Tibial nerve (tissue), 4 donors: ENCODE measurements around the gene ANKRD11.

Experiments
- CTCF ChIP-seq, 5 experiments: fragments of 200-600 bp in 3 of 5; fragments of 450-650 bp in 2 of 5; sonication (generic) in 3 of 5; IDR thresholded peaks; one replicate each; pipeline ENCODE4 v1.5.1; 2016 to 2019; ENCODE audit warnings: antibody characterized with exemption in 5 of 5, mild to moderate bottlenecking in 3 of 5, moderate library complexity in 2 of 5
- EP300 ChIP-seq, 2 donors: sonication (generic); formaldehyde crosslinking; IDR thresholded peaks; one replicate each; pipeline ENCODE4 v1.6.1; 2017; ENCODE audit warnings: antibody characterized with exemption in 2 of 2, mild to moderate bottlenecking in 1 of 2
- POLR2A ChIP-seq, 2 donors: fragments of 450-650 bp; IDR thresholded peaks; one replicate each; pipeline ENCODE4 v1.6.1; 2017; ENCODE audit warnings: antibody characterized with exemption in 2 of 2, mild to moderate bottlenecking in 2 of 2, moderate library complexity in 2 of 2

GRCh38 chr16:89383095-89384003, 107.0 kb downstream of the ANKRD11 start:
- TF ChIP-seq CTCF (IDR thresholded peaks at IDR 0.05) (no peak), EP300 (IDR thresholded peaks at IDR 0.05) (no peak), POLR2A (IDR thresholded peaks at IDR 0.05) (no peak)
